GM21381 (cell line): Measurements from ENCODE around the gene APBB2.

Experiments
- ATAC-seq: cut with Tn5 transposase; IDR thresholded peaks from one replicate; pipeline ENCODE4 v1.9.1; 2021; ENCODE audit warnings: mild to moderate bottlenecking, moderate library complexity; ENCODE audit not compliant: unreplicated experiment

APBB2 gene

GRCh38 chr4:41110050-41110449 is 104.3 kb downstream of the APBB2 start:
- no peak for ATAC-seq

DNA sequence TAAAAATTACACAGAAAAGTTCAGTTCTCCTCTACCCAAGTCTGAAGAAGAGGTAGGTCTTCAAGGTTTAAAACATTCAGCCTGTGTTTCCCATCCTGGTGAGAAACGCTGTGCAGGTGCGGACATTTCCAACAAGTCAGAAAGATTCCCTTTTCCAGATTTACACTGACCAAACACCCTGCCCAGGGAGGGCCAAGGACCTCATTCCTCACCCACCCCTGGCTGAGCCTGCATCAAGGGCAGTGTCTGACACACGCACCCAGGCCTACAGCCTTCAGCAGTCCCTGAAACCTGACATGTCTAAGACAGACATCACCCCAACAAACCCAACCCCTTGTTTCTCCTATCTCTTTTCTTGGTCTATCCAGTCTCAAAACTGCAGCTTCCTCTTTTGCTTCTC is 105.9 kb downstream of the APBB2 start:
- ATAC-seq, result no peak

GRCh38 chr4:41106694-41107419 is 107.5 kb downstream of the APBB2 start:
- no peak for ATAC-seq

- no peak for ATAC-seq
Measured at GRCh38 chr4:41106081-41106480, 108.3 kb downstream of the APBB2 start.

- ATAC-seq, result no peak
Measured at GRCh38 chr4:41104155-41104554, 110.2 kb downstream of the APBB2 start.

- ATAC-seq, result no peak
Measured at GRCh38 chr4:41103657-41104056, 110.7 kb downstream of the APBB2 start.

GRCh38 chr4:41102414-41103092 is 111.8 kb downstream of the APBB2 start:
- no peak for ATAC-seq

DNA sequence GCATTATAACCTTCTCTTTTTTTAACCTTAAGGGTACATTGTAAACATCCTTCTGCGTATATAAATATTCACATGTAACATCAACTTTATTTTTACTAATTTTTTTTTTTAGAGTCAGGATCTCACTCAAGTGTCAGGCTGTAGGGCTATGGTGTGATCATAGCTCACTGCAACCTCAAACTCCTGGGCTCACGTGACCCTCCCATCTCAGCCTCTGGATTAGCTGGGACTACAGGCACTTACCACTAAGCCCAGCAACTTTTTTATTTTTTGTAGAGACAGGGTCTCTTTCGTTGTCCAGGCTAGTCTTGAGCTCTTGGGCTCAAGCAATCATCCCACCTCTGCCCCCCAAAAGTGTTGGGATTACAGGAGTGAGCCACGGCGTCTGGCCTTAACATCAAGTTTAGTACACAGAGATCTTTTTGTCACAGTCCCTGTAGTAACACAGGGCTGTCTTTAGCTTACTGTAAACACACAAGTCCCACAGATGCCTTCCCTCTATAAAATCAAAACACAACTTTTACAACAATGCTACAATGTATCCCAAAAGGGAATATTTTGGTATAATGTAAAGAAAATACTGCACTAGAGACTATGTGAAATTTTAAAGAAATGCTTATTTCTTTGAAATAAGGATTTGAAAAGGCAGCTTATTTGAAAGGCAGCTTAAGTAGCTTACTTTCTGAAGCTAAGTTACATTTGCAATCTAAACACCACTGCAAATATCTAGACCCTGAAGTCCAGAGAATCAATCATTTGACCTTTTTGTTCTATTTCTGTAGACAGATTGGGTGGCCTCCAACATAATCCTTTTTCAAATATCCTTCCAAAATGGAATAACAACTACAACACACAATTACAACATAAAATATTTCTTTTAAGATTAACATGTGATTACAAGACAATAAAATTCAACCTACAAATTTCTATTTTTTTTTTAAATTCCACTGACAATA is 116.0 kb downstream of the APBB2 start:
- ATAC-seq, result no peak

GRCh38 chr4:41095973-41096372 is 118.4 kb downstream of the APBB2 start:
- ATAC-seq, result no peak

GRCh38 chr4:41095192-41095872 is 119.0 kb downstream of the APBB2 start:
- no peak for ATAC-seq

DNA sequence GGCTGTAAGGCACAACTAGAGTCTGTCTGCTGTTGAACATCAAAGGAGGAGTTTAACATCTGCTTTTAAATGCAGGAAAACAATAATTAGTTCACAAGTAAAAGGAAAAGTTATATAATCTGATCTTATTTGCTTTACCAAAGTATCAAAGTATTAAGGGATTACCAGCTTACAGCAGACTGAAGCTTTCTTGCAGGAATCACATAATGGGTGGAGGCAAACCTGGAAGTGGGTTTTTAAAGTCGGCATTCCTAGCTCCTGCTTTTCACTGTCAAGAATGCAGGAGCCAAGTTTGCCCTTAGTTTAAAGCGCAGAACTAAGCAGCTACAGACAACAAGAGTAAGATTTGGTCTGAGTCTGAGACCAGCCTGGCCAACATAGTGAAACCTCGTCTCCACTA is 122.2 kb downstream of the APBB2 start:
- ATAC-seq, result no peak

DNA sequence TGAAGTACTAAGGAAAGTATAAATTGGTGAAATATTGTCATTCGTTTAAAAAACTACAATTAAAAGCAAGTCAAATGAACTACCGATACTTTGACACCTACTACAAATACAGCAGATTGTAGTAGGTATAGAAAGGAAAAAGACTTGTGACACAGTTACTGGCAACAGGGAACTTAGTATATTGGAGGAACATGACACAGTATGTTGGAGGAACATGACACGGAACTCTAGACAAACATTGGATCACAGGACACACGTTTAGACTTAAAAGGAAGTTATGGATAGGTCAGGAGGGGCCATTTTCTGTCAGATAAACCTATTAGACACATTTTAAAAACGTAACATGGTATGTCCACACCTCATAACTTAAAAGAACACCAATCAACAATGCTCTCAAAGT is 132.5 kb downstream of the APBB2 start:
- no peak for ATAC-seq

DNA sequence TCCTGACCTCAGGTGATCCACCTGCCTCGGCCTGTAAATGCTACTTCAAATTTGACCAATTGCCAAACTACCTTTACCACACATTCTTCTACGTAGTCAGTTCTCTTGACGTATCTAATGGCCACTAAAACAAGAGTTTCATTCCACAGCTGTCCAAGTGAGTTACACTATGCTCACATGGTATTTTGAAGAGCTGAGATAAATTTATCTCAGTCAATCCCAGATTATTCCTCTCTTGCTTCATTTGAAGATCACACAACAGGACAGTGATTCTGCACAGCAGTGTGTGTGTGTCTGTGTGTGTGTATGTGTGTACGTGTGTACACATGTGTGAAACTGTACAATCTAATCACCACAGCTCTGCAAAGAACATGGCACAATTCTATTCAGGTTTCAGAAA is 133.4 kb downstream of the APBB2 start:
- no peak for ATAC-seq

DNA sequence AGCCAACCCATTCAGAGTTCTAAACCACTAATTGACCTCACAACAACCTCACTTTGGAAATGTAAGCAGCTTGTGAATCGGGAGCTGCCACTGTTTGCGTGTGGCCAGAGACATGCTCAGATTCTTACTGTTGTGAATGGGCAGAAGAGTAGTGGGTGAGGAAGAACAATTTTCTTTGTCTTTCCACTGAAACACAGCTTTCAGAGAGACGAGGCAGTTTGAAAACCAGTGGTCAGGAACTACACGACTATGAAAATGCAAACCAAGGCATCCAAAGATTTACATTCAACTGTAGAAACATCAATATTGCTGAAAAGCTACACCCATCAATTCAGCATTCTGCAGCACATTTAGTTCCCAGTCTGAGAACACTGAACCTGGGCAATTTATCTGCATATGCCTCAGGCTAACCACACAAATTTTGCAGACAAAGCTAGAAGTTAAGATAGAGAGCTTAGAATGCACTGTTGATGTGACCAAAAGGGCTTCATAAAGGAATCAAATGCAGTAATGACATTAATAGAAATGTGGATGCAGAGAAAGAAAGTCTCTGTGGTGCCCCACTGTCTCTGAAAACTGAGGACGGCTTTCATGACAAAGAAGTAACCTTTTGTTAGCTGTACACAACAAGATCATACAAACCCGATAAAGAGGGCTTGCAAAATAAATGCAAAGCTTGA is 134.3 kb downstream of the APBB2 start:
- ATAC-seq, result no peak

DNA sequence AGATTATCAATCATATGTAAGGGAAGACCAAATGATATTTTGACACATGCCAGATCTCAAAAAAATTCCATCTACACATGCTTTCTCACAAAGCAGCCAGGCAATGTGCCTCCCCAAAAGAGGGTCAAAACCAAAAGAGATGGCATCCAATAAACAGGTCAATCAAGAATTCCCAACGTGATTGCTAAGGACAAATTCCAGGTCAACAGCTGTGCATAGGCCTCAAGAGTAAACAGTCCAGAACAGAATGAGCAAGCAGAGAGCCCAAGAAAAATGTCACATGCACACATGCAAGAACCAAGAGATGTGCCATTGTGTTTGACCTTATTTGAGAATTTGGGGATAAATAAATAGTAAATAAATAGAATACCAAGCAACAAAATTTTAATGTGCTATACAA is 136.7 kb downstream of the APBB2 start:
- ATAC-seq, result no peak

GRCh38 chr4:41076481-41076880 is 137.9 kb downstream of the APBB2 start:
- ATAC-seq, result no peak

- no peak for ATAC-seq
Measured at GRCh38 chr4:41074215-41074614, 140.1 kb downstream of the APBB2 start.

GRCh38 chr4:41072021-41072777 is 142.1 kb downstream of the APBB2 start:
- no peak for ATAC-seq

GRCh38 chr4:41070516-41071281 is 143.6 kb downstream of the APBB2 start:
- ATAC-seq, result no peak
